H1 (cell line): ENCODE measurements around the gene ALPK3. TPM values are rescaled to one million over a fixed set of nuclear protein-coding genes. Genes with fewer than 3 reads are reported as not detected.

ENCODE experiments used
- CTCF ChIA-PET: fragments of 300-600 bp; sonication (Branson Sonifier 250); formaldehyde crosslinking; loops from one replicate; lab custom pipeline; 2021; ENCODE audit not compliant: partially characterized antibody; lab: Charles Lee
- POLR2A ChIA-PET: fragments of 300-600 bp; sonication (Branson Sonifier 250); formaldehyde crosslinking; loops from one replicate; lab custom pipeline; 2021; ENCODE audit warnings: inconsistent platforms; ENCODE audit not compliant: partially characterized antibody; lab: Charles Lee
- DNase-seq, 2 experiments: peaks; one replicate each; pipeline versions ENCODE4 v3.0.0 to v3.0.0-alpha.2; 2010 to 2022; ENCODE audit warnings: low spot score in 2 of 2, low read depth in 1 of 2, mixed read lengths in 1 of 2
- FAIRE-seq: peaks from 2 replicates; lab custom pipeline; 2011; peaks lifted over from hg19 to GRCh38; lab: Jason Lieb, UNC
- H2AFZ ChIP-seq: 2 replicates; pipeline ENCODE4 v1.8.1; 2012; ENCODE audit warnings: low read length, inconsistent platforms
- H2AK5ac ChIP-seq: 2 replicates; pipeline ENCODE4 v1.6.1; 2013; ENCODE audit warnings: low read depth, low read length
- H2BK120ac ChIP-seq: replicated peaks from 2 replicates; pipeline ENCODE3; 2013; ENCODE audit warnings: low read depth, low read length, inconsistent platforms
- H2BK12ac ChIP-seq: 2 replicates; pipeline ENCODE4 v1.6.1; 2013; ENCODE audit warnings: low read depth, low read length
- H2BK15ac ChIP-seq: 2 replicates; pipeline ENCODE4 v1.6.1; 2013; ENCODE audit warnings: low read length
- H2BK20ac ChIP-seq: 2 replicates; pipeline ENCODE4 v1.6.1; 2013; ENCODE audit warnings: low read length
- H2BK5ac ChIP-seq: 2 replicates; pipeline ENCODE4 v1.6.1; 2013; ENCODE audit warnings: low read depth, low read length
- H3K14ac ChIP-seq: 2 replicates; pipeline ENCODE4 v1.6.1; 2013; ENCODE audit warnings: inconsistent platforms; ENCODE audit not compliant: insufficient read length
- H3K18ac ChIP-seq: 2 replicates; pipeline ENCODE4 v1.6.1; 2013; ENCODE audit warnings: low read length; ENCODE audit errors: extremely low read depth
- H3K23ac ChIP-seq: 2 replicates; pipeline ENCODE4 v1.6.1; 2013; ENCODE audit warnings: inconsistent platforms; ENCODE audit not compliant: insufficient read length
- H3K23me2 ChIP-seq: 2 replicates; pipeline ENCODE4 v1.6.1; 2013; ENCODE audit warnings: low read depth, low read length
- H3K27ac ChIP-seq: 2 replicates; pipeline ENCODE4 v1.6.1; 2011; ENCODE audit warnings: low read depth, low read length, inconsistent platforms
- H3K27me3 ChIP-seq, 4 experiments: replicated peaks in 1 of 4; 1 replicate in 1 of 4; 2 replicates in 3 of 4; pipeline versions ENCODE4 v1.6.1 to v1.8.1; 2011 to 2013; ENCODE audit warnings: low read length in 3 of 4, mild to moderate bottlenecking in 3 of 4, inconsistent platforms in 2 of 4, mixed read lengths in 2 of 4, moderate library complexity in 1 of 4; ENCODE audit not compliant: control insufficient read depth in 3 of 4, insufficient read depth in 3 of 4; ENCODE audit errors: extremely low read depth in 1 of 4
- H3K36me3 ChIP-seq, 4 experiments: 2 replicates each; pipeline versions ENCODE4 v1.6.1 to v1.8.1; 2011 to 2013; ENCODE audit warnings: mild to moderate bottlenecking in 4 of 4, low read length in 3 of 4, moderate library complexity in 2 of 4, control low read depth in 1 of 4, inconsistent platforms in 1 of 4; ENCODE audit not compliant: insufficient read depth in 4 of 4, control insufficient read depth in 2 of 4
- H3K4ac ChIP-seq: replicated peaks from 2 replicates; pipeline ENCODE3; 2013; ENCODE audit warnings: low read length, low read depth, mixed read lengths, inconsistent platforms; ENCODE audit not compliant: insufficient read length
- H3K4me1 ChIP-seq, 4 experiments: replicated peaks in 1 of 4; 1 replicate in 1 of 4; 2 replicates in 3 of 4; pipeline versions ENCODE4 v1.6.1 to v1.8.1; 2011 to 2013; ENCODE audit warnings: low read length in 3 of 4, inconsistent platforms in 2 of 4, mixed read lengths in 1 of 4; ENCODE audit not compliant: insufficient read depth in 4 of 4, control insufficient read depth in 3 of 4
- H3K4me2 ChIP-seq, 2 experiments: 2 replicates each; pipeline versions ENCODE4 v1.6.1 to v1.8.1; 2011 to 2013; ENCODE audit warnings: low read depth in 2 of 2, low read length in 2 of 2, control low read depth in 1 of 2, inconsistent platforms in 1 of 2, mild to moderate bottlenecking in 1 of 2; ENCODE audit not compliant: insufficient read depth in 1 of 2
- H3K4me3 ChIP-seq, 4 experiments: fragments of 200-600, 300-600 bp in 1 of 4; sonication (generic), shearing (Covaris generic), sonication (Bioruptor Twin) in 1 of 4; 2 replicates each; pipeline versions ENCODE4 v1.5.1 to v1.8.1; 2011 to 2016; ENCODE audit warnings: low read length in 4 of 4, low read depth in 3 of 4, control low read depth in 2 of 4, inconsistent platforms in 2 of 4, mild to moderate bottlenecking in 2 of 4, mixed read lengths in 1 of 4, moderate library complexity in 1 of 4; ENCODE audit not compliant: insufficient read depth in 2 of 4; ENCODE audit errors: extremely low read depth in 1 of 4
- H3K56ac ChIP-seq: replicated peaks from 2 replicates; pipeline ENCODE3; 2013; ENCODE audit warnings: low read depth, mild to moderate bottlenecking, mixed read lengths, low read length, inconsistent platforms; ENCODE audit not compliant: insufficient read length
- H3K79me1 ChIP-seq: 2 replicates; pipeline ENCODE4 v1.6.1; 2013; ENCODE audit warnings: low read depth, low read length, control low read depth
- H3K79me2 ChIP-seq, 2 experiments: 2 replicates each; pipeline versions ENCODE4 v1.6.1 to v1.8.1; 2012 to 2013; ENCODE audit warnings: low read length in 2 of 2, mild to moderate bottlenecking in 2 of 2, inconsistent platforms in 1 of 2; ENCODE audit not compliant: insufficient read depth in 2 of 2, control insufficient read depth in 1 of 2
- H3K9ac ChIP-seq, 4 experiments: replicated peaks in 1 of 4; 1 replicate in 1 of 4; 2 replicates in 3 of 4; pipeline versions ENCODE4 v1.6.1 to v1.8.1; 2011 to 2013; ENCODE audit warnings: low read depth in 3 of 4, low read length in 3 of 4, control low read depth in 2 of 4, mild to moderate bottlenecking in 2 of 4, moderate library complexity in 2 of 4, inconsistent platforms in 1 of 4; ENCODE audit errors: extremely low read depth in 1 of 4
- H3K9me3 ChIP-seq, 2 experiments: 2 replicates each; pipeline versions ENCODE4 v1.6.1 to v1.8.1; 2012 to 2013; ENCODE audit warnings: mild to moderate bottlenecking in 2 of 2, moderate library complexity in 2 of 2, control low read depth in 1 of 2, inconsistent platforms in 1 of 2, low read depth in 1 of 2, low read length in 1 of 2, mixed read lengths in 1 of 2; ENCODE audit not compliant: insufficient read depth in 2 of 2
- H4K20me1 ChIP-seq, 2 experiments: replicated peaks in 1 of 2; 2 replicates each; pipeline versions ENCODE3 to v1.8.1; 2011 to 2013; ENCODE audit warnings: inconsistent platforms in 2 of 2, low read length in 2 of 2, mild to moderate bottlenecking in 1 of 2; ENCODE audit not compliant: insufficient read depth in 2 of 2, control insufficient read depth in 1 of 2
- H4K5ac ChIP-seq: 2 replicates; pipeline ENCODE4 v1.6.1; 2013; ENCODE audit warnings: low read length, low read depth, mixed read lengths, inconsistent platforms; ENCODE audit not compliant: insufficient read length
- H4K8ac ChIP-seq: 2 replicates; pipeline ENCODE4 v1.8.0; 2013; ENCODE audit warnings: mild to moderate bottlenecking, moderate library complexity, low read length, inconsistent platforms; ENCODE audit not compliant: insufficient read depth; ENCODE audit errors: extremely low read depth
- H4K91ac ChIP-seq: replicated peaks from 2 replicates; pipeline ENCODE3; 2013; ENCODE audit warnings: low read length, mixed read lengths, inconsistent platforms; ENCODE audit not compliant: insufficient read length
- CBX5 ChIP-seq: fragments of 300-800, 300-1000 bp; sonication (generic); IDR thresholded peaks from 2 replicates; pipeline ENCODE4 v1.7.1; 2016; ENCODE audit warnings: antibody characterized with exemption, low read length, low read depth
- CBX8 ChIP-seq: fragments of 300-800, 300-1000 bp; sonication (generic); IDR thresholded peaks from 2 replicates; pipeline ENCODE4 v1.7.1; 2016; ENCODE audit warnings: low read depth, low read length, borderline replicate concordance
- HDAC2 ChIP-seq, 2 experiments: fragments of 300-600 bp in 1 of 2; sonication (generic) in 1 of 2; IDR thresholded peaks; 2 replicates each; pipeline ENCODE4 v1.6.1; 2011 to 2012; ENCODE audit warnings: low read depth in 2 of 2, low read length in 2 of 2, mild to moderate bottlenecking in 2 of 2, moderate library complexity in 2 of 2, borderline replicate concordance in 1 of 2, inconsistent platforms in 1 of 2
- RBBP5 ChIP-seq: IDR thresholded peaks from 2 replicates; pipeline ENCODE4 v1.7.1; 2012; ENCODE audit warnings: low read depth, mild to moderate bottlenecking, inconsistent platforms, low read length, moderate library complexity, borderline replicate concordance
- RFX5 ChIP-seq: IDR thresholded peaks from 2 replicates; pipeline ENCODE4 v1.6.1; 2011; ENCODE audit warnings: low read depth, low read length, improper control_type of control experiment, borderline replicate concordance
- SIN3A ChIP-seq, 2 experiments: IDR thresholded peaks in 1 of 2; conservative IDR thresholded peaks in 1 of 2; 2 replicates each; pipeline ENCODE4 v1.6.1; 2011 to 2012; ENCODE audit warnings: low read length in 2 of 2, improper control_type of control experiment in 1 of 2, low read depth in 1 of 2, mild to moderate bottlenecking in 1 of 2
- TAF1 ChIP-seq: IDR thresholded peaks from 2 replicates; pipeline ENCODE4 v1.6.1; 2011; ENCODE audit warnings: mild to moderate bottlenecking, low read depth, low read length
- TAF7 ChIP-seq: optimal IDR thresholded peaks from 2 replicates; pipeline ENCODE3; 2011; ENCODE audit warnings: low read depth, mild to moderate bottlenecking, inconsistent platforms, low read length, moderate library complexity, borderline replicate concordance
- TCF12 ChIP-seq: IDR thresholded peaks from 2 replicates; pipeline ENCODE4 v1.6.1; 2011; ENCODE audit warnings: low read depth, mild to moderate bottlenecking, low read length
- WGBS, 2 experiments: shearing (Covaris generic) in 1 of 2; methylation state at CpG; one replicate each; pipeline versions ENCODE4 v1.1.6 to v1.1.7; 2013 to 2015; ENCODE audit warnings: low lambda C conversion rate in 2 of 2, mixed read lengths in 2 of 2, inconsistent platforms in 1 of 2, low coverage in 1 of 2, missing lambda C conversion rate in 1 of 2; ENCODE audit not compliant: insufficient replicate concordance in 2 of 2, insufficient coverage in 1 of 2, insufficient read length in 1 of 2; ENCODE audit errors: extremely low coverage in 1 of 2, missing lambda C conversion rate in 1 of 2; 5-methylcytosine and 5-hydroxymethylcytosine counted together
- polyA plus RNA-seq, 7 experiments: library from polyadenylated mRNA; depleted of rRNA in 3 of 7; stranded (reverse) in 5 of 7; unstranded in 2 of 7; fragments of >200 nt in 5 of 7; fragments of 200-250 nt in 2 of 7; gene quantifications; 1 replicate in 5 of 7; 2 replicates in 1 of 7; 4 replicates in 1 of 7; pipeline versions ENCODE4 v1.2.1 to v1.2.3, GENCODE V29; 2011 to 2013; ENCODE audit warnings: missing spikeins in 2 of 7, mixed read lengths in 2 of 7
- total RNA-seq: library from RNA; stranded (reverse); fragmentation: NEBNext Ultra II Directional; extraction: Animal tissue kit (Norgen Biotek cat#: 25700); gene quantifications from 2 replicates; pipeline ENCODE4 v1.2.1, GENCODE V29; 2021

ALPK3 gene
- total and polyA plus RNA-seq, 2 of the 8 experiments (the other 6 are each of a cell fraction or from before 2014, with no cell fraction given): 4.4 to 19.2 TPM

GRCh38 chr15:84859651-84860050 lies 42.5 kb downstream of the ALPK3 start:
- H2AFZ ChIP-seq: no peak overlapping the region
- H3K23ac ChIP-seq: no peak overlapping the region
- no peak overlapping the region for H3K18ac ChIP-seq
- H4K5ac ChIP-seq: no peak overlapping the region
- H3K4ac ChIP-seq: no peak overlapping the region
- H3K36me3 ChIP-seq: peaks cover 0 to 3% (median 0%) of the 10 kb centered on the region in 4 experiments; a peak in 2 of 8 replicates
- H3K56ac ChIP-seq: no peak overlapping the region
- no peaks in the 10 kb centered on the region for H3K9me3 ChIP-seq
- no peak overlapping the region for H3K14ac ChIP-seq
- no peak overlapping the region for H3K9ac ChIP-seq
- H3K23me2 ChIP-seq: no peaks in the 10 kb centered on the region
- no peak overlapping the region for H3K4me3 ChIP-seq
- no peak for DNase-seq
- H2BK120ac ChIP-seq: no peak overlapping the region
- no peak overlapping the region for H3K27ac ChIP-seq
- H4K20me1 ChIP-seq: no peaks in the 10 kb centered on the region
- H4K8ac ChIP-seq: no peak overlapping the region
- no peak overlapping the region for H2BK5ac ChIP-seq
- CTCF ChIA-PET: interaction anchor here (0.7 to 1.6 kb wide), 6 partner anchors 12 to 287 kb away, joined by 3 to 6 read pairs (median 3); no protein-coding TSS in a partner anchor
- H2BK15ac ChIP-seq: no peak overlapping the region
- no peak overlapping the region for H2BK12ac ChIP-seq
- no peak overlapping the region for H2BK20ac ChIP-seq
- WGBS, 2 experiments: 95% methylated on average over 14 of the region's 15 CpGs; no CpG with 5 or more reads in 1 of the 2 experiments
- POLR2A ChIA-PET: interaction anchor here (1.1 to 2.0 kb wide), 2 partner anchors 13 to 22 kb away, joined by 3 to 5 read pairs; no protein-coding TSS in a partner anchor
- H2AK5ac ChIP-seq: no peak overlapping the region
- TF ChIP-seq SIN3A (conservative IDR thresholded peaks at IDR 0.05 in 1 of 2, IDR thresholded peaks at IDR 0.05 in 1 of 2; ENCODE audit: low read depth in 1 of 2, low read length in 2 of 2) (no peak), CBX5 (no peak), HDAC2 (IDR thresholded peaks at IDR 0.05; ENCODE audit: borderline replicate concordance in 1 of 2, low read depth in 2 of 2, low read length in 2 of 2) (no peak), TAF7 (no peak), RFX5 (no peak), CBX8 (no peak), TCF12 (no peak), TAF1 (no peak), RBBP5 (no peak)
- FAIRE-seq: no peak
- no peaks in the 10 kb centered on the region for H3K4me1 ChIP-seq
- no peak overlapping the region for H3K4me2 ChIP-seq
- H3K79me1 ChIP-seq: no peaks in the 10 kb centered on the region
- no peak overlapping the region for H4K91ac ChIP-seq
- H3K27me3 ChIP-seq: no peaks in the 10 kb centered on the region
- H3K79me2 ChIP-seq: no peaks in the 10 kb centered on the region
